Ovary (tissue), 3 donors: Measurements from ENCODE around the gene PIP4K2C.
"Not testable (repeated sequence)": the region's sequence is repeated elsewhere in the genome, so short reads cannot be mapped to it uniquely, and the experiment has no call there.

Experiments
- CTCF ChIP-seq, 3 donors: fragments of 450-650 bp in 2 of 3; fragments of 200-600 bp in 1 of 3; IDR thresholded peaks; one replicate each; pipeline versions ENCODE4 v1.5.1 to v1.8.0; 2016 to 2022; ENCODE audit warnings: antibody characterized with exemption in 3 of 3, mild to moderate bottlenecking in 1 of 3
- POLR2A ChIP-seq: fragments of 450-650 bp; IDR thresholded peaks from one replicate; pipeline ENCODE4 v1.6.1; 2017; ENCODE audit warnings: antibody characterized with exemption, mild to moderate bottlenecking, moderate library complexity
- donor health status: DM: no; HTN: no; CAD: no.

DNA sequence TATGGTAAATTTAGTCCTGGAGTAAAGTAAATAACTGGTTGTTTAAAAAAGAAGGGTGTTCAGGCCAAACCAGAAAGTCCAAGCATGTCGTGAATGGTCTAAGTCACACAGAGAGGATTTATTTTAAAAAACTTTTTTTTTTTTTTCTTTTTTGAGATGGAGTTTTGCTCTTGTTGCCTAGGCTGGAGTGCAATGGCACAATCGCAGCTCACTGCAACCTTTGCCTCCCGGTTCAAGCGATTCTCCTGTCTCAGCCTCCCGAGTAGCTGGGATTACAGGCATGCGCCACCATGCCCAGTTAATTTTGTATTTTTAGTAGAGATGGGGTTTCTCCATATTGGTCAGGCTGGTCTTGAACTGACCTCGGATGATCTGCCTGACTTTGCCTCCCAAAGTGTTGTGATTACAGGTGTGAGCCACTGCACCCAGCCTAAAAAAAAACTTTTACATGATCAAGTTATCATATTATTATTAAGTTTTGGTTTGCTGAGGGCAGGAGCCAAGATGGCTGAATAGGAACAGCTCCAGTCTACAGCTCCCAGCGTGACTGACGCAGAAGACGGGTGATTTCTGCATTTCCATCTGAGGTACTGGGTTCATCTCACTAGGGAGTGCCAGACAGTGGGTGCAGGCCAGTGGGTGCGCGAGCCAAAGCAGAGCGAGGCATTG, 55.1 kb downstream of the PIP4K2C start:
- not testable (repeated sequence) for TF ChIP-seq CTCF (IDR thresholded peaks at IDR 0.05); POLR2A
